Activated CD4-positive, alpha-beta T cell treated with anti-CD3 and anti-CD28 coated beads, Interleukin-2, amount 10 ng/mL, durations not matched to agents 24 days and 14 days (primary cell): Measurements from ENCODE around the gene GLCCI1. TPM values are rescaled to one million over a fixed set of nuclear protein-coding genes. Genes with fewer than 3 reads are reported as not detected.

Experiments
- DNase-seq: peaks from one replicate; pipeline ENCODE4 v3.0.0; 2022
- H3K27ac Mint-ChIP-seq: one replicate; pipeline ENCODE4 v1.8.0; 2022; ENCODE audit warnings: mild to moderate bottlenecking, mixed read lengths
- H3K27me3 Mint-ChIP-seq: one replicate; pipeline ENCODE4 v1.8.0; 2022; ENCODE audit warnings: mixed read lengths
- H3K36me3 Mint-ChIP-seq: one replicate; pipeline ENCODE4 v1.8.0; 2022; ENCODE audit warnings: low read depth, mild to moderate bottlenecking, mixed read lengths
- H3K4me1 Mint-ChIP-seq: one replicate; pipeline ENCODE4 v1.8.0; 2021; ENCODE audit warnings: mixed read lengths
- H3K4me3 Mint-ChIP-seq: one replicate; pipeline ENCODE4 v1.8.0; 2022; ENCODE audit warnings: mild to moderate bottlenecking, moderate library complexity, mixed read lengths
- H3K9me3 Mint-ChIP-seq: one replicate; pipeline ENCODE4 v1.8.0; 2021; ENCODE audit warnings: mixed read lengths
- intact Hi-C: fragments of 100-400 bp; cut with micrococcal nuclease; formaldehyde crosslinking; loops from one replicate; pipeline ENCODE4 v1.15.1; 2023
- total RNA-seq: library from RNA; stranded (reverse); gene quantifications from 2 replicates; pipeline ENCODE4 v1.2.3, GENCODE V29; 2022

GLCCI1 gene
- total RNA-seq: 10.1 and 10.9 TPM in 2 replicates

GRCh38 chr7:7968544-7969305 lies at the start of gene GLCCI1:
GLCCI1 (plus strand) TSS chr7:7968796; CDS start chr7:7969351, 555 bp downstream.
- Mint-ChIP-seq H3K9me3 (no peaks in the 10 kb centered on the region), H3K36me3 (no peaks in the 10 kb centered on the region), H3K27me3 (no peaks in the 10 kb centered on the region), H3K4me1 (peaks cover 16% of the 10 kb centered on the region), H3K4me3 (peak within 1 kb of the TSS; percentile 86), H3K27ac (peak within 1 kb of the TSS; percentile 89)
- peak; percentile 99 for DNase-seq
- intact Hi-C loops: loop anchor here (1.0 to 5.0 kb wide), 9 partner anchors 24 to 786 kb away; partner anchors contain the start of genes C1GALT1, MIOS and UMAD1

GRCh38 chr7:7919449-7919945 lies 49.1 kb upstream of the GLCCI1 start:
- Mint-ChIP-seq H3K4me3 (no peak overlapping the region), H3K27ac (no peak overlapping the region), H3K27me3 (no peaks in the 10 kb centered on the region), H3K36me3 (no peaks in the 10 kb centered on the region), H3K9me3 (peaks cover 11% of the 10 kb centered on the region), H3K4me1 (peaks cover 27% of the 10 kb centered on the region)
- DNase-seq: no peak
- intact Hi-C loops: no loop called here

GRCh38 chr7:7920056-7920455 lies 48.5 kb upstream of the GLCCI1 start:
- no peak overlapping the region for H3K4me3 Mint-ChIP-seq

GRCh38 chr7:7920481-7920880 lies 48.1 kb upstream of the GLCCI1 start:
- H3K27me3 Mint-ChIP-seq: no peaks in the 10 kb centered on the region

More at GRCh38 chr7:7920056-7920455, 48.5 kb upstream of the GLCCI1 start:
- H3K36me3 Mint-ChIP-seq: no peaks in the 10 kb centered on the region
- intact Hi-C loops: loop anchor here (1.0 to 5.0 kb wide), 3 partner anchors 48 to 207 kb away; partner anchors contain the start of gene GLCCI1
- peaks cover 11% of the 10 kb centered on the region for H3K9me3 Mint-ChIP-seq
- H3K4me1 Mint-ChIP-seq: peaks cover 30% of the 10 kb centered on the region
- no peak for DNase-seq
- H3K27me3 Mint-ChIP-seq: no peaks in the 10 kb centered on the region
- H3K27ac Mint-ChIP-seq: no peak overlapping the region

GRCh38 chr7:7921830-7922229 lies 46.8 kb upstream of the GLCCI1 start:
- Mint-ChIP-seq H3K36me3 (no peaks in the 10 kb centered on the region), H3K9me3 (peaks cover 6% of the 10 kb centered on the region), H3K4me1 (peaks cover 30% of the 10 kb centered on the region), H3K4me3 (no peak overlapping the region), H3K27me3 (no peaks in the 10 kb centered on the region), H3K27ac (no peak overlapping the region)
- intact Hi-C loops: loop anchor here (2.0 to 5.0 kb wide), 3 partner anchors 23 to 205 kb away; no protein-coding TSS in a partner anchor
- DNase-seq: no peak

More at GRCh38 chr7:7920481-7920880, 48.1 kb upstream of the GLCCI1 start:
- peaks cover 30% of the 10 kb centered on the region for H3K4me1 Mint-ChIP-seq
- H3K27ac Mint-ChIP-seq: no peak overlapping the region
- peak overlapping the region; percentile 0 for H3K4me3 Mint-ChIP-seq
- peak; percentile 73 for DNase-seq
- no peaks in the 10 kb centered on the region for H3K36me3 Mint-ChIP-seq
- intact Hi-C loops: loop anchor here (1.0 to 5.0 kb wide), 3 partner anchors 48 to 207 kb away; partner anchors contain the start of gene GLCCI1
- H3K9me3 Mint-ChIP-seq: peaks cover 11% of the 10 kb centered on the region

- H3K4me1 Mint-ChIP-seq: peaks cover 30% of the 10 kb centered on the region
- peaks cover 6% of the 10 kb centered on the region for H3K9me3 Mint-ChIP-seq
- no peaks in the 10 kb centered on the region for H3K36me3 Mint-ChIP-seq
- DNase-seq: no peak
- intact Hi-C loops: loop anchor here (2.0 to 5.0 kb wide), 2 partner anchors 22 to 204 kb away; no protein-coding TSS in a partner anchor
- H3K27me3 Mint-ChIP-seq: no peaks in the 10 kb centered on the region
- H3K27ac Mint-ChIP-seq: no peak overlapping the region
- H3K4me3 Mint-ChIP-seq: no peak overlapping the region
Measured at GRCh38 chr7:7922684-7923385, 45.8 kb upstream of the GLCCI1 start.

- H3K27ac Mint-ChIP-seq: no peak overlapping the region
- intact Hi-C loops: loop anchor here (2.0 to 5.0 kb wide), 2 partner anchors 21 to 203 kb away; no protein-coding TSS in a partner anchor
- H3K4me1 Mint-ChIP-seq: peaks cover 30% of the 10 kb centered on the region
- DNase-seq: no peak
- no peaks in the 10 kb centered on the region for H3K36me3 Mint-ChIP-seq
- peaks cover 6% of the 10 kb centered on the region for H3K9me3 Mint-ChIP-seq
- H3K4me3 Mint-ChIP-seq: peak overlapping the region; percentile 20
- H3K27me3 Mint-ChIP-seq: no peaks in the 10 kb centered on the region
Measured at GRCh38 chr7:7923818-7924217, 44.8 kb upstream of the GLCCI1 start.

- H3K27ac Mint-ChIP-seq: no peak overlapping the region
- H3K9me3 Mint-ChIP-seq: peaks cover 3% of the 10 kb centered on the region
- no peaks in the 10 kb centered on the region for H3K36me3 Mint-ChIP-seq
- no peaks in the 10 kb centered on the region for H3K27me3 Mint-ChIP-seq
- peaks cover 30% of the 10 kb centered on the region for H3K4me1 Mint-ChIP-seq
- intact Hi-C loops: loop anchor here (5.0 kb wide), 1 partner anchor 203 kb away; no protein-coding TSS in a partner anchor
- DNase-seq: no peak
- H3K4me3 Mint-ChIP-seq: peak overlapping the region; percentile 20
Measured at GRCh38 chr7:7924303-7924702, 44.3 kb upstream of the GLCCI1 start.

- H3K27me3 Mint-ChIP-seq: no peaks in the 10 kb centered on the region
- peaks cover 8% of the 10 kb centered on the region for H3K4me1 Mint-ChIP-seq
- no peaks in the 10 kb centered on the region for H3K36me3 Mint-ChIP-seq
- H3K9me3 Mint-ChIP-seq: no peaks in the 10 kb centered on the region
- no peak overlapping the region for H3K27ac Mint-ChIP-seq
- no peak for DNase-seq
- H3K4me3 Mint-ChIP-seq: no peak overlapping the region
- intact Hi-C loops: no loop called here
Measured at GRCh38 chr7:7931626-7932025, 37.0 kb upstream of the GLCCI1 start.

- no peak for DNase-seq
Measured at GRCh38 chr7:7932553-7932952, 36.0 kb upstream of the GLCCI1 start.

GRCh38 chr7:7933915-7934526 lies 34.6 kb upstream of the GLCCI1 start:
- Mint-ChIP-seq H3K4me1 (peaks cover 8% of the 10 kb centered on the region), H3K36me3 (no peaks in the 10 kb centered on the region), H3K4me3 (no peak overlapping the region), H3K9me3 (no peaks in the 10 kb centered on the region), H3K27ac (no peak overlapping the region), H3K27me3 (peaks cover 4% of the 10 kb centered on the region)
- intact Hi-C loops: no loop called here
- DNase-seq: no peak

More at GRCh38 chr7:7932553-7932952, 36.0 kb upstream of the GLCCI1 start:
- Mint-ChIP-seq H3K27ac (no peak overlapping the region), H3K27me3 (no peaks in the 10 kb centered on the region), H3K9me3 (no peaks in the 10 kb centered on the region), H3K4me3 (no peak overlapping the region), H3K4me1 (peaks cover 8% of the 10 kb centered on the region), H3K36me3 (no peaks in the 10 kb centered on the region)
- intact Hi-C loops: no loop called here

GRCh38 chr7:7934945-7935344 lies 33.7 kb upstream of the GLCCI1 start:
- H3K4me3 Mint-ChIP-seq: no peak overlapping the region
- H3K27ac Mint-ChIP-seq: no peak overlapping the region
- no peak for DNase-seq
- intact Hi-C loops: no loop called here
- no peaks in the 10 kb centered on the region for H3K36me3 Mint-ChIP-seq
- H3K9me3 Mint-ChIP-seq: no peaks in the 10 kb centered on the region
- H3K4me1 Mint-ChIP-seq: peaks cover 8% of the 10 kb centered on the region
- H3K27me3 Mint-ChIP-seq: peaks cover 4% of the 10 kb centered on the region

GRCh38 chr7:7938471-7938870 lies 30.1 kb upstream of the GLCCI1 start:
- Mint-ChIP-seq H3K4me1 (peaks cover 8% of the 10 kb centered on the region), H3K36me3 (no peaks in the 10 kb centered on the region), H3K9me3 (no peaks in the 10 kb centered on the region), H3K27ac (no peak overlapping the region), H3K27me3 (peaks cover 4% of the 10 kb centered on the region), H3K4me3 (no peak overlapping the region)
- intact Hi-C loops: no loop called here
- no peak for DNase-seq
